ENCODE measurements around the gene ACTRT2.

Gene ACTRT2

DNA sequence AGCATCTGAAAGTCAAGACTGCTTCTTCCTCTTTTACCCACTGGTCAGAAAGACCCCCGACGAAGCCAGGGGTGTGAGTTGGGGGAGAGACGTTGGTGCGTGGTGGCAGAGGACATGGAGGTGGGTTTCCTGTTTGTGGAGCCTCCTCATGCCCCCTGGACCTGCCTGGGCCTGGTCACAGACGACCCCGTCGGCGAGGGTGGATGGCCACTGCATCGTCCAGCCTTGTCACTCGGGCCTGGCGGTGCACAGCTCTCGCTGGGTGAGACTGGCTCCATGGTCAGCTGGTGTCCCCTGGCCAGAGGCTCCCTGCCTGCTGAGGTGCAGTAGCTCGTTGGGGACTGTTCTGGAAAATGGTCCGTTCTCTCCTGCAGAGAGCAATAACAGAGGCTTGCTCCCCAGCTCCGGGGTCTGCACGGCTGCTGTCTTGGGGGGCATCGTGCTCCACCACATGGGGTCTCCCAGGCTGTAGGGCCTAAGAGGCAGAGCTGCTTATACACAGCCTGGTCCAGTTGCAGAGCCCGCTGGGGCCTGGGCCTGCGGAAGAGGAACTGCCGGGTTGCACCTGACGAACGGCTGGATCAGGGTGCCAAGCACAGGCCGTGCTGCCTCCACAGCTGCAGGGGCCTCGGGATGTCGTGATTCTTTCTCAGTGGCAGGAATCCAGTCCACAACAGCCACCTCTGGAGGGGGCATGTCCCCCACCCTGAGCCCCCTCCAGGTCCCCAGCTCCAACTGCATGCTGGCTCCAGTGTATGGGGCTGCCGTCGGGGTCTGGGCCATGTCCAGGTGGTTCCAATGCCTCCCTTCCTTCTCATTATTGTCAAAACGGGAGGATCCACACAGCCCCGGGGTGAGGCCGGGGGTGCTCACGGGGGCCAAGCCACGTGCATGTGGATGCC lies 18.0 kb upstream of the ACTRT2 start:
- no peak for DNase-seq

DNA sequence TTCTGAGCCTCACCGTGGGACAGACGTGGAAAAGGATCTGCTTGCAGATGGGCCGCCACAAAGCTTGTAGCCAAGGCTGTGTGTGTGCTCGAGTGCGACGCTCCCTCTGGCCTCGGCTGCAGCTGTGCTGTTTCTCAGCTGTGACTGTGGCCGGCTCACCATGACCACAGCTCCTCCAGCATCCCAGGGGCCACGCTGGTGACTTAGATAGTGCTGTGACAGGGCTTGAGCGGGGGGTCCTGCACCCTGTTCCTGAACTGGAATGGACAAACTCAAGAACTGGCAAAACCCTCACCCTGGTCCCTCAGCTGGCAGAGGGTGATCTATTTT lies 17.4 kb upstream of the ACTRT2 start:
- no peak for DNase-seq

DNA sequence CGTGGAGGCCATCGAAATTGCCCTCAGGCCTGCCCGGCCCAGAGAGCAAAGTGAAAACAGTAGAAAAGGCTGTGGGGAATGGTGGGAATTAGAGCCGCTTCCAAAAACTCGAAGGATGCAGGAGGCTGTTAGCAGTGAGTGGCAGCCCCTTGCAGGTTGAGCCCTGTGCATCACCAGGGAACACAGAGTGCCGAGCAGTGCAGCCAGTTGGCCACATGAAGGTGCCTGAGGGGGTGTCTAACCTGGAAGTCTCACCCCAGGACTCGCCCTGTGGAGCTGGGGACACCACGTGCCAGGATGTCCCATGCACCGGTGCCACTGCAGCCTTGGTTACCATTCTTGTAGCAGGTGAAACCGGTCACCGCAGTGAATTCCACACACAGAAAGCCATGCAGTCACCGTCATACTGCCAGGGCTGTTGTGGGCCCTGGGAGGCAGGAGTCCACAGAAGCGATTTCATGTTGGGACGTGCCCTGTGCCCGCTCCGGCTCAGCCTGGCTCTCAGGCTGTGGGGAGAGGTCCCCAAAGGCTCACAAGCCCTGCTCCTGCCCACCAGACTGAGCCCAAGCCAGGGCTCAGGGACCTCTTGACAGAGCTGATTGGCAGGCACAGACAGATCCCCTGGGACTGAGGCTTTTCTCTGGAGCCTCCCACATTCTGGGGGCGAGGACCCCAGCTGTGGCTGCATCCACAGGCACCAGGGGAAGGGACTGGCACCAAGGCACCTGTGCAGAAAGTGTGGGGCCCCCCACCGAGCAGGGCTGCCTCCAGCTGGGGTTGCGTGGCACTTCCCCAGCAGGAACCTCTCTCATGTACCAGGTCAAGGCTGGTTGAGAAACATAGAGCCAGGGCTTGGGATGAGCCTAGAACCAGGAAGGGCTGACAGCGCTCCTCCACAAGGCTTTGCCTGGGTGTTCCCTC lies 16.7 kb upstream of the ACTRT2 start:
- no peak for DNase-seq

DNA sequence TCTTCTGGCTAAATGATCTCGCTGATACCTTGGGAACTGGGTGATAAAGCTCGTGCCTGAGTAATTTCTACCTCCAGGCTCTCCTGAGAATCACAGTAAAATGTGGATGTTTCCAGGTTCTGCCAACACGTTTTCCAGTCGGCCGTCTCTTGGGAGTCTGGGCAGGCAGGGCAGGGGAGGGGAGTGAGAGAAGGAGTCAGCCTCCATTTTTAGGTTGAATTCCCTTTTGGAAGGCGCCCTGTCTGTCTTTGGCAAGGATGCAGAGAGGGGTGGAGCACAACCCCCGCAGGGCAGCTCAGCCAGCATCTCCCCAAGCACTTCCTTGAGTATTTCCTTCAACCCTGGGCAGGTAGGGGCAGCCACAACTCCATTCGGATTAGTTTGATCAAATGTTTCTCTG lies 15.5 kb upstream of the ACTRT2 start:
- no peak for DNase-seq

DNA sequence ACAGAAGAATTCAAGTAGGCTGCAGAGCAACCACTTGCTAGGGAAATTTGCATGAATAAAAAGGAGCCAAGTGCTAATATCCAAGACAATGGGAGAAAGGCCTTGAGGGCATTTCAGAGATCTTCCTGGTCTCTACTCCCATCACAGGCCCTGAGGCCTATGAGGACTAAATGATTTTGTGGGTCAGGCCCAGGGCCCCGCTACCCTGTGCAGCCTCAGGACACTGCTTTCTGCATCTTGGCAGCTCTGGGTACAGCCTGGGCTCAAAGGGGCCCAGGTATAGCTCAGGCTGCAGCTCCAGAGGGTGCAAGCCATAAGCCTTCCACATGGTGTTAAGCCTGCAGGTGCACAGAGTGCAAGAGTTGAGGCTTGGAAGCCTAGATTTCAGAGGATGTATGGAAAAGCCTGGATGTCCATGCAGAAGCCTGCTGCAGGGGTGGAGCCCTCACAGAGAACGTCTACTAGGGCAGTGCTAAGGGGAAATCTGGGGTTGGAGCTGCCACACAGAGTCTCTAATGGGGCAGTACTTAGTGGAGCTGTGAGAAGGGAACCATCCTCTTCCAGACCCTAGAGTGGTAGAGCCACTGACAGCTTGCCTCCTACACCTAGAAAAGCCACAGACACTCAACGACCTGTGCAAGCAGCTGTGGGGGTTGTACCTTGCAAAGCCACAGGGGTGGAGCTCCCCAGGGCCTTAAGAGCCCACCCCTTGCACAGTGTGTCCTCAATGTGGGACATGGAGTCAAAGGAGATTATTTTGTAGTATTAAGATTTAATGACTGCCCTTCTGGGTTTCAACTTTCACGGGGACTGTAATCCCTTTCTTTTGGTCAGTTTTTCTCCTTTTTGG lies 13.7 kb upstream of the ACTRT2 start:
- DNase-seq = no peak

DNA sequence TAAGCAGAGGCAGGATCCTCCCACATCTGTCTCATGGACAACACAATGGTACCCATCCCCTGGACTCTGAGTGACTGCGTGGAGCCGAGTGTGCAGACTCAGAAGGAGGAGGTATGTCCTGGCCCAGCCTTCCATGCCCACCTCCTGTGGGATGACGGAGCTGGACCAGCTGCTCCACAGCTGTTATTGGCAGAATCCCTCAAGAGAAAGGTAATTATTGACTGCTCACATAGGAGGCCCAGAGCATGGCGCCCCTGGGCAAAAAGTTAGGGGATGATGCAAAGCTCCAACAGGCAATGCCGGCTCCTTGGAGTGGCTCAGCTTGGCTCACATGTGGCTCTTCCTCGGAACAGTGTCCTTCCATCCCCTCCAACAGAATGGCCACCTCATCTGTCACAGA lies 12.2 kb upstream of the ACTRT2 start:
- no peak for DNase-seq

DNA sequence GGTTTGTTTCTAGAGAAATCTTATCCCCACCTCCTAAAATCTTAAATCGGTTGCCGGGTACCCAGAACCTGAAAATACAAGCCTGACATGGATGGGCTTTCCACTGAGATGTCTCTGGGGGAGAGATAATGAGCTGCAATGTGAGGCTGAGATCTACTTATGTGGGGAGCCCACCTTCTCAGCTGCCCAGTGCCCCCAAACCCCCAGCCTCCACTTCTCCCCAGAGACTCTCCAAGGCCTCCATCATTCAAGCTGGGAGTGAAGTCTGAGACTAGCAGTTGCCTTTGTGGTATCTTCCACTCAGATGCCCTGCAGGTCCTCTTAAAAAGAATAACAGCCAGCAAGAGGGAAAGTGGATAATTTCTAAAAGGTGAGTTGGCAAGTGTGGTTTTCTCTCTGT lies 11.7 kb upstream of the ACTRT2 start:
- no peak for DNase-seq

DNA sequence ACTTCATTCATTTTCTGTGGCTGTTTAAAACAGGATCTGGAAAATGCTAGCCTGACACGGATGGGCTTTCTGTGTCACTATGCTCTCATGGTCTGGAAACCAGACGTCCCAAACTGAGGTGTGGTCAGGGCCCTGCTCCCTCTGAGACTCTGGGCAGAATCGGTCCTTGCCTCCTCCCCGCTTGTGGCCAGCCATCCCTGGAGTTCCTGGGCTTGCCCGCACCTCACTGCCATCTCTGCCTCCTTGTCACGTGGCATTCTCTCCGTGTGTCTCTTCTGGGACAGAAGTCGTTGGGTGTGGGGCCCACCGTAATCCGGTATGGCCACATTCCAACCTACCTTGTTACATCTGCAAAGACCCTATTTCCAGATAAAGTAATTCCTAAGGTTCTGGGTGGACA lies 10.1 kb upstream of the ACTRT2 start:
- DNase-seq = no peak

DNA sequence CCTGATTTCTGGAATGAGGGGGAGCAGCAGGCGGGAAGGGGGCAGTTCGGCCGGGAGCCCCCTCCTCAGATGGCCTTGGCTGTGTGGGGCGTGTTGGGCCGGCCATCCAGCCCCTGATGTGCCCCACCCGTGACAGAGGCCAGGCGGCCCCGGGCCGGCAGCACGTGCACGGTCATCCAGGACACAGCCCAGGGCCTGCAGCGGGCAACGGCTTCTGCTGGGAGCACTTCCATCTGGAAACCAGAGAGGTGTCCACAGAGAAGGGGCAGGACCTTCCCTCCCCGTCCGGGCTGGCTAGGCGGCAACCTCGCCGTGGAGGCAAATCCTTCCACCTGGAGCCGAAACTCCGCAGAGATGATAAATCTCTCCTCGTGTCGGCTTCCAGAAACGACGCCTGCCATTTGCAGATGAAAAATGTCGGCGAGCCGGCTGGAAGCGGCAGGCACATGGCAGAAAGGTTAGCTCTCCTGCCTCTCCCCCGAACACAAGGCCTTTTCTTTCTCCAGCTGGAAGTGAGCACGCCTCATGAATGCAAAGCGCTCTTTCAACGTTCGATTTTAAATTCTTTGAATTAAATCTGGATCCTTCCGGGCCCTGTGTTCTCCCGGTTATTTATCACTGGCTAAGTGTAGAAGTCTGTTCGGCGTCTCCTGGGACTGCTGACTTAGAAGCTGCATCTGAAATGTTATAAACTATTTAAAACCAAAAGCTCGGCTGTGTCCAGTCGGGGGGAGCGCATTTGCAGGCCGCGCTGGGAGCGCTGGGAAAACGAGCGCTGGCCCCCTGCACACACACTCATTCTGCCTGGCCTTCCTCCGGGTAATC lies 9.4 kb upstream of the ACTRT2 start:
- no peak for DNase-seq

DNA sequence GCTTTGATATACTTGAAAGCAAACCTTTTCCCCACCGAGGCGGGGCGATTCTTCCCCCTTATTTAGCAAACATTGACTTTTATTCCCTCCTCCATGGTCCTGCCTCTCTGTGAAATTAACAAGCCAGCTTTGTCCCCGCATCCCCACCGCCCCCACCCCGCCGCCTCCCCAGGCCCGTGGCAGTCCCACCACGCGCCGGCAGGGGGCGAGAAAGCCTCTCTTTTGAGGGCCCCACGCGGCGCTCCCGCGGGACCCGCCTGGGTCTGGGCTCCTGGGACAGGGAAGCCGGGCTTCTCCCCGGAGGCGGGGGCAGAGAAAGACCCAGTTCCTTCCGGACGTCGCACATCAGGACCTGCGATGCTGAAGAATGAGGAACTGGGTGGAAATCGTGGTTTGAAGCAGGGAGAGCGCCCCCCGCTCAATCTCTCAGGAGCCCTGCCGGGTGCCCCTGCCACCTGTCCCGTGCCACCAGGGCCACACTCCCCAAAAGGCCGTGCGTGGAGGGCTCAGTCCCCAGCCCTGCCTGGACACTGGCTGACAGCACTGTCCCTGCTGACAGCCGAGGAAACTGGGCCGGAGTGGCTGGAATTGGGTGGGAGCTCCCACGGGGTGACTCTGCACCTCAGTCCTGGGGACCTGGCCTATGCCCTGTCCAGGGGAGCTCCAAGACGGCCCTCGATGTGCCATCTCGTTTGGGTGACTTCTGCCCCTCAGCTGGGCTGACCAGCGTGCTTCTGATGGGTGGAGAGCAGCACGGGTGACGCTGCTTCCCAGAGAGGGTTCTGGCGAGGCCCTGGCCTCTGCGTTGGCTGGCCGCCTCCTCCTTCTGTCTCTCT lies 8.6 kb upstream of the ACTRT2 start:
- DNase-seq = peak; percentile 21

DNA sequence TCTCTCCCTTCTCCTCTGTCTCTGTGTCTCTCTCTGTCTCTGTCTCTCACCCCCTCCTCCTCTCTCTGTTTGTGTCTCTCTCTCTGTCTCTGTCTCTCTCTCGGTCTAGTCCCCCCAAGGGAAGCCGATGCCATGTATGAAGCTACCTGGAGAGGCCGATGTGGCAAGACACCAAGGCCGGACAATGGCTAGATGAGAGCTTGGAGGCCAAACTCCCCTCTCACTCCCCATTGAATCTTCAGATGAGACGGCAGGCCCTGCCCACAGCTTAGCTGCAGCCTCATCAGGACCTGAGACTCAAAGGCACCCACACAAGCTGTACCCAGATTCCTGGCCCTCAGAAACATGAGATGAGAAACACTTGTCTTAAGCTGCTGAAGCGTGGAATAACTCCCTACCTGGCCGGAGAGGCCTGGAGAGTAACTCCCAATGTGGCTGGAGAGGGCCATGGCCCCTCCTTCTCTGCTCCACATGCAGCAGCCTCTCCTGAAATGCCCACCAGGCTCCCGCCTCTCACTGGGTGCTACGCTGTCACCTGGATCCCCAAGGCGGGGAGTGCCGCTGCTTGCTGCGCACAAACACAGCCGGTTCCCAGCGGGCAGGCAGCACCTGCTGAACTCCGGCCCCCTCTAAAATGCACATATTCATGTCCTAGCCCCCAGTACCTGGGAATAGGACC lies 7.8 kb upstream of the ACTRT2 start:
- DNase-seq = no peak

DNA sequence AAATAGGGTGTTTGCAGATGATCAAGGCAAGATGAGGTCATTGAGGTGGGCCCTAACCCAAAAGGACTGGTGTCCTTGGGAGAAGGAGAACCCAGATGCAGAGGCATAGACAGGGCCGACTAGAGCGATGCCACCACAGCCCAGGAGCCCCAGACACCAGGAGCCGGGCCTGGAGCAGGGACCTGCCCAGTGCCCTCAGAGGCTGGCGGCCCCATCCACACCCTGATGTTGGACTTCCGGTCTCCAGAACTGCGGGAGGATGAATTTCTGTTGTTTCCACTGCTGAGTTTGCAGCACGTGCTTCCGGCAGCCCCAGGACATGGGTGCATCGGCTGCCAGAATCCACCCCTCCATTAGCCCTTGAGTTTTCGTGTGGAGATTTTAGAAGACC lies 7.2 kb upstream of the ACTRT2 start:
- DNase-seq = no peak

DNA sequence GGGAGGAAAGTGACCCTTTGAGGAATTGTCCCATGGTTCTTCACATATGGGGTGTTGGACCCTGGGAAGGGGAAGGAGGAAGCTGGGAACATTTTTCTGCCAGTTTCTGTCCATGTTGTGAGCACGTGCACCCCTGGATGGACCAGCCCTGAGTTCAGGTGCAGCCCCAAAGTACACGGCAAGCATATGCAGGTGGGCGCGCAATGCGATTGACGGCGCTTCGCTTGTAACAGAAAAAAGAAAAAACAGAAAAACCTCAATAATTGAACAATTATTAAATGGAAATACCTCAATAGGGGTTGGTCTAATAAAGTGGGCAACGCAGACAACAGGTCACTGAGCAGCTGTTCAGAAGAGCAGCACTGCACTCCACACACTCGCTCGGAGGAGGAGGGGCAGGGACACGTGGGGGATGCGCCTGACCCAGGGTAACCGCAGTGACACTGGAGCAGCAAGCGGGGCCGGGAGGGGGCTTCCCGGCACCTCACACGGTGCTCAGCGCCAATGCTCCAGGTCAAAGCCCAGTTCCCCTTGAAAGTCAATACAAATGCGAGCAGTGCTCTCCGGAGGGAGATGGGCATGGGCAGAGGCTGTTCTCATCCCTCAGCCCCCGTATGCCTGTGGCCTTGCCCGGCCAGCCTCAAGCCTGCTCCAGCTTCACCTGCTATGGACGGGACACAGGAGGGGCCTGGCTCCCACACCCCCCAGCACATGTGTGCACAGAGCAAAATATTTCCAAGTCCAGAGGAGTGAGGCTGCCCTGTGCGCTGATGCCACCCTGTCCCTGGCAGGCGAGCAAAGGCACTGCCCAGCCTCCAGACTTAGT lies 6.6 kb upstream of the ACTRT2 start:
- DNase-seq = no peak

DNA sequence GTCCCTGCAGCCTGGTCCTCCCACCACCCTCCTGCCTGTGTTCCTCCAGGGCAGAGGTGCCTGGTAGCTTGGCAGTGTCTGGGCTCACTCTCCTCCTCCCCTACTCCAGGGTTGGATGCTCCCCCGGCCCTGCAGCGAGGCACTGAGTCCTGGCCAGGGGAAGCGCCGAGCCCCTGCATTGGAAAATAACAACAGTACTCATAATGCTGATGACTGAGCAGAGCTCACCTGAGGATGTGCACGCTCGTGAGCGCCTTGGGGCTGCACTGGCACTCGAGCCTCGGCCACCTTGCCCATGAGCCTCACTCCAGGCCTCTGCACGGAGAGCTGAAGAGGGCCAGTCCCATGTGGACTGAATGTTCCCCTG lies 6.0 kb upstream of the ACTRT2 start:
- no peak for DNase-seq

DNA sequence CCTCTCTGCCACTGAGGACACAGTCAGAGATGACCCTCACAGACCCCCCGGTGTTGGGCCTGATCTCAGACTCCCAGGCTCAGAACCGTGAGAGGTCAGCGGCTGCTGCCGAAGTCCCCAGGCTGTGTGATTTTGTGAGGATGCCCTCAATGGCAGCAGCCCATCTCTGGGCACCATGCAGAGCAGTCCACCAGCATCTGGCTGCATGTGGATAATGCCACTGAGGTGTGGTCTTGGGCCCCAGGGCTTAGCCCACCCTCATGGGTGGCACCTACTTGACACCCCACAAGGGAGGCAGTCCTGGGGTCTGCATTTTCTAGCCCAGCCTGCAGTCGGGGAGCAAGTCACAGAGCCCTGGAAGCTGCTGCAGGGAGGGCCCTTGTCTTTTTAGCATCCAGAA lies 5.5 kb upstream of the ACTRT2 start:
- no peak for DNase-seq

DNA sequence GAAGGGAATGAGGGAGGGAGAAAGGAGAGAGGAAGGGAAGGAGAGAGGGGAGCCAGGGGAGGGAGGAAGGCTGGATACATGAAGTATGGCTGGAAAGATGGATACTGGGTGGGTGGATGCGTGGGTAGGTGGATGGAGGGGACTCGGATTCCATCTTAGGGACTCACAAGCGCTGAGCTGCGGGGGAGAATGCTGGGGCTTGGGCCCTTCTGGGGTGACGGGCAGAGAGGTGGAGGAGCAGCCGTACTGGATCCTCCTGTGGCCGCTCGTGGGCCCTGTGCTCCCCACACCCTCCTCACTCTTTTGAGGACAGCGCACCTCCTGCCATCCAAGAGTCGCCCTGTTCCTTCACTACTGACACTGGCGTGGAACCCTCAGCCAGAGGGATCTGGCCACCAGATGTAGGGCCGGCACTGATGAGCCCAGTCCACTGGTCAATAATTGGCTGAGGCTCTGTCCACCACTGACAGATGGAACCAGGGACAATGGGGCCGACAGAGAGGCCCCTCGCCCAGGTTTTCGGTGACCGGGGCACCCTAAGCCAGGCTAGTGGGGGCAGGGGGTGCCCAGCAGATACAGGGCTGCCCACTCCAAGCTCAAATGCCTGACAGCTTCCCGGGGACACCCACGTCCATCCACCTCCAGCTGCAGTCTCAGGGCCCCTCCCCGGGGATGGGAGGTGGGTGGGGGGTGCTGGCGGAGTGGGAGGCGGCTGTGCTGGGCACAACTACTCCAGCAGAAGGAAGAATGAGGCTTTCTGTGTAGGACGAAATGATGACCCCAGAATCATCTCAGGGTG lies 4.4 kb upstream of the ACTRT2 start:
- no peak for DNase-seq

DNA sequence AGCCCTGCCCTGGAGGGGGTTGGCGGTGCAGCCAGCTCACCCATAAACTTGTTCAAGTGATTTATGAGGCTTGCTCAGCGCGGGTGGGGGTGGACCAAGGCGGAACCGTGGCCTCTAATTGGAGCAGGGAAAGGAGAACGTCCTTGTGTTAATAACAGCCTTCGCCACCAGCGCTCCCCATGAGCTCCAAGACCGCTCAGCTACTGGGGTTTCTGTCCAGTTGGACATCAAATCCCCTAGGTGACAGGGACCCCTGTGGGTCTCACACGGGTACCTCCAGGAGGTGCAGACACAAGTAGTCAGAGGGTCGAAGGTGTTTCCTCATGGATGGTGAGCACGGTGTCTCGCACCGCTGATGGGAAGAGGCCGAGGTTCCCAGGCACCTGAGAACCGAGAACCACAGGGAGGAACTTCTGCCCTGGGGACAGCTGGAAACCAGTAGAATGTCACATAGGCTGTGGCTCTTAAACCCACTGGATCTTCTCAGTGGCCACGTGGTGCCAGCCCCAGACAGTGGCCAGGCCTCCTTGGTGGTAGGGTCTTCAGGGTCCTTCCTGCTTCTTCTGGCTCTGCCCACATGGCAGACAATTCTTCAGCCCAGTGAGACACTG lies 3.7 kb upstream of the ACTRT2 start:
- DNase-seq = no peak

DNA sequence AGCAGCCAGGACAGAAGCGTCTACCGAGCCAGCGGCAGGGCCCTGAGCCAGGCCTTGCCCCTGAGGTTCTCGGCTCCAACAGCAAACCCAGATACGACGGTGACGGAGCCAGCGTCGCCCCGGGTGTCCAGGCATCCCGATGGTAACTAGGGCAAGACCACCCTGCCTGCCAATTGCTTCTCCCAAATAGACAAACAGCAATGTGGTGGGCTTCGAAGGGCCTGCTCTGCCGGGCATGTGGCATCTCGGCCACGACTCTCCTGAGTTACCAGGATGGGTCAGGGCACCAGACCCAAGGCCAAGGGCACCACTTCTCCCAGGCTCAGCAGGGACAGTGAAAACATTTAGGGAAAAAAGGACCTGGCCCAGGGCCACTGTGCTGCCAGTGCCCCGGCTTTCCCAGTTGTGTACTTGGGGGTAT lies 3.2 kb upstream of the ACTRT2 start:
- no peak for DNase-seq

DNA sequence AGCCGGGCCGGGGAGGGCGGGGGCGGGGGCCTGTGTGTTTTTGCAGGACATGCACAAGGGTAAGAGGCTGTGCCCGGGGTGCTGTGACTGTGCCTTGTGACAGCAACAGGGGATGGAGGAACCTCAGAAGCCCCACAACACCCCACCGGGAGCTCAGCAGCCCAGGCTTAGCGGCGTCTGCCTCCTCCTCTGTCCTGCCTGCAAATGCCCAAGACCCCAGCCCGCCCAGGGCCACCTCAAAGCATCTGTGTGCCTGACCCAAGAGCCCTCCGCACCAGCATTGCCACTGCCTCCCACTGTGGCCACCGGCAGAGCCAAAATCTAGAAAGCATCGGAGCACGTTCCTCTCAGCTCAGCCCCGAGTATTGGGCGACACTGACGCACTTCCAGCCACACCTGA lies 2.7 kb upstream of the ACTRT2 start:
- no peak for DNase-seq

All from DMS53 (cell line).